Right cardiac atrium (tissue), 5 donors: ENCODE measurements around the gene ST6GAL2. TPM values are rescaled to one million over a fixed set of nuclear protein-coding genes. Genes with fewer than 3 reads are reported as not detected.

Experiments used
- ATAC-seq, 2 donors: fragments of 200-7000 bp; cut with Tn5 transposase; one replicate each; pipeline versions ENCODE4 v1.8.0 to v1.9.1; 2020; ENCODE audit warnings: moderate library complexity in 2 of 2, mild to moderate bottlenecking in 1 of 2
- DNase-seq, 3 donors: peaks; one replicate each; pipeline ENCODE4 v3.0.0-alpha.2; 2020
- H3K27ac ChIP-seq: one replicate; pipeline ENCODE4 v1.5.1; 2013; ENCODE audit warnings: mild to moderate bottlenecking, low read length, control low read depth, moderate library complexity
- H3K27me3 ChIP-seq: one replicate; pipeline ENCODE4 v1.6.1; 2013; ENCODE audit not compliant: control insufficient read depth, insufficient read depth
- H3K4me1 ChIP-seq: one replicate; pipeline ENCODE4 v1.6.1; 2013; ENCODE audit warnings: low read length; ENCODE audit not compliant: control insufficient read depth, insufficient read depth
- H3K4me3 ChIP-seq: one replicate; pipeline ENCODE4 v1.5.1; 2013; ENCODE audit warnings: low read length, control low read depth
- H3K9me3 ChIP-seq: one replicate; pipeline ENCODE4 v1.6.1; 2013; ENCODE audit warnings: low read length; ENCODE audit not compliant: control insufficient read depth
- WGBS: extraction: QIAGEN DNeasy Blood & Tissue Kit; methylation state at CpG from one replicate; pipeline ENCODE4 v1.1.7; 2013; 5-methylcytosine and 5-hydroxymethylcytosine counted together
- intact Hi-C, 4 donors: fragments of 100-400 bp; cut with DNase I; formaldehyde crosslinking; loops; one replicate each; pipeline versions ENCODE4 v1.11.0 to v1.14.0; 2022 to 2023
- polyA plus RNA-seq: library from polyadenylated mRNA; stranded (reverse); fragments of 200-250 nt; gene quantifications from one replicate; pipeline ENCODE4 v1.2.3, GENCODE V29; 2013
- total RNA-seq, 4 donors: library from RNA; stranded (reverse); fragmentation: NEBNext Ultra II Directional; extraction: Animal tissue kit (Norgen Biotek cat#: 25700); gene quantifications; one replicate each; pipeline ENCODE4 v1.2.1, GENCODE V29; 2021
- donor health status: healthy with polysubstance abuse.
- donor health status: DM: no; HTN: yes; CAD: no.
- donor health status: DM: no; HTN: no; CAD: no.
- donor health status: DM: no; HTN: yes; CAD: no; lungs with severe emphysema.
- donor health status: DM: yes; HTN: yes; CAD: no.

ST6GAL2 gene
- total and polyA plus RNA-seq, 5 donors: 0.29 to 1.1 (median 0.66) TPM

- no peak for DNase-seq
- ATAC-seq: no peak
- Histone ChIP-seq H3K4me1 (no peaks in the 10 kb centered on the region), H3K27ac (no peak overlapping the region), H3K9me3 (no peaks in the 10 kb centered on the region), H3K4me3 (no peak overlapping the region), H3K27me3 (no peaks in the 10 kb centered on the region)
- 66% methylated on average over 7 of the region's 7 CpGs for WGBS
- intact Hi-C loops: no loop called here
Observed at GRCh38 chr2:106841886-106842645, 43.9 kb downstream of the ST6GAL2 start.

GRCh38 chr2:106840818-106841217 lies 45.1 kb downstream of the ST6GAL2 start:
- intact Hi-C loops: no loop called here
- DNase-seq (no peak), ATAC-seq (no peak)
- WGBS: 45% methylated on average over 2 of the region's 2 CpGs
- Histone ChIP-seq H3K27ac (no peak overlapping the region), H3K4me1 (no peaks in the 10 kb centered on the region), H3K9me3 (no peaks in the 10 kb centered on the region), H3K27me3 (no peaks in the 10 kb centered on the region), H3K4me3 (no peak overlapping the region)

- H3K4me1 ChIP-seq: no peaks in the 10 kb centered on the region
- no peaks in the 10 kb centered on the region for H3K27me3 ChIP-seq
- intact Hi-C loops: no loop called here
- 76% methylated on average over 7 of the region's 7 CpGs for WGBS
- H3K4me3 ChIP-seq: no peak overlapping the region
- H3K27ac ChIP-seq: no peak overlapping the region
- no peak for DNase-seq
- peak; percentile 36 to 48 for ATAC-seq
- no peaks in the 10 kb centered on the region for H3K9me3 ChIP-seq
Observed at GRCh38 chr2:106839849-106840595, 45.9 kb downstream of the ST6GAL2 start.

- H3K27me3 ChIP-seq: no peaks in the 10 kb centered on the region
- intact Hi-C loops: no loop called here
- no peaks in the 10 kb centered on the region for H3K9me3 ChIP-seq
- ATAC-seq (no peak), DNase-seq (no peak)
- WGBS: 78% methylated on average over 3 of the region's 3 CpGs
- H3K4me3 ChIP-seq: no peak overlapping the region
- H3K27ac ChIP-seq: no peak overlapping the region
- no peaks in the 10 kb centered on the region for H3K4me1 ChIP-seq
Observed at GRCh38 chr2:106833256-106833655, 52.7 kb downstream of the ST6GAL2 start.

- no peaks in the 10 kb centered on the region for H3K9me3 ChIP-seq
- DNase-seq (no peak), ATAC-seq (no peak)
- intact Hi-C loops: no loop called here
- no peaks in the 10 kb centered on the region for H3K27me3 ChIP-seq
- WGBS: 79% methylated on average over 6 of the region's 6 CpGs
- H3K4me1 ChIP-seq: no peaks in the 10 kb centered on the region
- H3K27ac ChIP-seq: no peak overlapping the region
- no peak overlapping the region for H3K4me3 ChIP-seq
Observed at GRCh38 chr2:106831816-106832569, 54.0 kb downstream of the ST6GAL2 start.

- Histone ChIP-seq H3K4me3 (no peak overlapping the region), H3K27me3 (no peaks in the 10 kb centered on the region), H3K27ac (no peak overlapping the region), H3K4me1 (no peaks in the 10 kb centered on the region), H3K9me3 (no peaks in the 10 kb centered on the region)
- DNase-seq (no peak), ATAC-seq (no peak)
- intact Hi-C loops: no loop called here
- 79% methylated on average over 3 of the region's 3 CpGs for WGBS
Observed at GRCh38 chr2:106831241-106831640, 54.7 kb downstream of the ST6GAL2 start.

GRCh38 chr2:106830191-106830590 lies 55.8 kb downstream of the ST6GAL2 start:
- no peak overlapping the region for H3K27ac ChIP-seq
- no peaks in the 10 kb centered on the region for H3K9me3 ChIP-seq
- H3K4me1 ChIP-seq: no peaks in the 10 kb centered on the region
- intact Hi-C loops: no loop called here
- H3K27me3 ChIP-seq: no peaks in the 10 kb centered on the region
- ATAC-seq (no peak), DNase-seq (no peak)
- 93% methylated on average over 7 of the region's 7 CpGs for WGBS
- H3K4me3 ChIP-seq: no peak overlapping the region

GRCh38 chr2:106828119-106828518 lies 57.8 kb downstream of the ST6GAL2 start:
- H3K9me3 ChIP-seq: no peaks in the 10 kb centered on the region
- DNase-seq (no peak), ATAC-seq (no peak)
- H3K4me1 ChIP-seq: no peaks in the 10 kb centered on the region
- H3K4me3 ChIP-seq: no peak overlapping the region
- intact Hi-C loops: no loop called here
- H3K27ac ChIP-seq: no peak overlapping the region
- no peaks in the 10 kb centered on the region for H3K27me3 ChIP-seq

GRCh38 chr2:106827158-106827557 lies 58.8 kb downstream of the ST6GAL2 start:
- no peak overlapping the region for H3K4me3 ChIP-seq
- no peaks in the 10 kb centered on the region for H3K27me3 ChIP-seq
- H3K27ac ChIP-seq: no peak overlapping the region
- 70% methylated on average over 3 of the region's 3 CpGs for WGBS
- no peak for ATAC-seq
- no peaks in the 10 kb centered on the region for H3K9me3 ChIP-seq
- no peak for DNase-seq
- H3K4me1 ChIP-seq: no peaks in the 10 kb centered on the region
- intact Hi-C loops: no loop called here

- 84% methylated on average over 1 of the region's 1 CpG for WGBS
- Histone ChIP-seq H3K27ac (no peak overlapping the region), H3K27me3 (no peaks in the 10 kb centered on the region), H3K9me3 (no peaks in the 10 kb centered on the region), H3K4me1 (no peaks in the 10 kb centered on the region), H3K4me3 (no peak overlapping the region)
- intact Hi-C loops: no loop called here
- ATAC-seq: no peak
- DNase-seq: no peak
Observed at GRCh38 chr2:106825161-106825560, 60.8 kb downstream of the ST6GAL2 start.

- Histone ChIP-seq H3K4me1 (no peaks in the 10 kb centered on the region), H3K9me3 (no peaks in the 10 kb centered on the region), H3K27me3 (no peaks in the 10 kb centered on the region), H3K4me3 (no peak overlapping the region), H3K27ac (no peak overlapping the region)
- WGBS: 56% methylated on average over 4 of the region's 4 CpGs
- DNase-seq (peak; percentile 61 to 84 (median 78)), ATAC-seq (peak; percentile 70 to 83)
- intact Hi-C loops: no loop called here
Observed at GRCh38 chr2:106816974-106817373, 69.0 kb downstream of the ST6GAL2 start.
